Upper lobe of left lung (tissue), 6 donors: ENCODE results near the gene GPR17. TPM values are rescaled to one million over a fixed set of nuclear protein-coding genes. Genes with fewer than 3 reads are reported as not detected.

ENCODE experiments used
- ATAC-seq, 2 donors: fragments of 200-7000 bp; cut with Tn5 transposase; one replicate each; pipeline ENCODE4 v1.9.1; 2022; ENCODE audit warnings: mild to moderate bottlenecking in 2 of 2, moderate library complexity in 2 of 2; ENCODE audit not compliant: low FRiP score in 2 of 2
- DNase-seq, 2 donors: peaks; one replicate each; pipeline ENCODE4 v3.0.0-alpha.2; 2019 to 2020
- H3K27ac ChIP-seq, 4 donors: fragments of 200-600 bp; sonication (generic); one replicate each; pipeline ENCODE4 v1.5.1; 2016 to 2019
- H3K27me3 ChIP-seq, 4 donors: fragments of 200-600 bp; sonication (generic); one replicate each; pipeline ENCODE4 v1.5.1; 2017 to 2019
- H3K36me3 ChIP-seq, 4 donors: fragments of 200-600 bp; sonication (generic); one replicate each; pipeline ENCODE4 v1.5.1; 2016 to 2019
- H3K4me1 ChIP-seq, 4 donors: fragments of 200-600 bp; sonication (generic); one replicate each; pipeline ENCODE4 v1.5.1; 2018 to 2019
- H3K4me3 ChIP-seq, 4 donors: fragments of 200-600 bp; sonication (generic); one replicate each; pipeline ENCODE4 v1.5.1; 2017 to 2019; ENCODE audit warnings: mild to moderate bottlenecking in 2 of 4, moderate library complexity in 1 of 4
- H3K9me3 ChIP-seq, 4 donors: fragments of 200-600 bp; sonication (generic); one replicate each; pipeline ENCODE4 v1.5.1; 2018 to 2019
- CTCF ChIP-seq, 6 experiments: fragments of 450-650 bp in 4 of 6; fragments of 200-600 bp in 2 of 6; sonication (generic) in 2 of 6; IDR thresholded peaks; one replicate each; pipeline ENCODE4 v1.5.1; 2016 to 2019; ENCODE audit warnings: antibody characterized with exemption in 6 of 6
- EP300 ChIP-seq, 4 donors: sonication (generic); formaldehyde crosslinking; IDR thresholded peaks; one replicate each; pipeline ENCODE4 v1.5.1; 2017; ENCODE audit warnings: antibody characterized with exemption in 4 of 4, control low read depth in 2 of 4
- POLR2A ChIP-seq, 4 donors: fragments of 450-650 bp; IDR thresholded peaks; one replicate each; pipeline ENCODE4 v1.5.1; 2016 to 2017; ENCODE audit warnings: antibody characterized with exemption in 4 of 4, mild to moderate bottlenecking in 2 of 4
- POLR2AphosphoS5 ChIP-seq, 2 donors: sonication (generic); formaldehyde crosslinking; IDR thresholded peaks; one replicate each; pipeline ENCODE4 v1.5.1; 2017; ENCODE audit warnings: antibody characterized with exemption in 2 of 2
- WGBS, 2 donors: methylation state at CpG; one replicate each; pipeline ENCODE4 v1.1.5; 2017 to 2018; 5-methylcytosine and 5-hydroxymethylcytosine counted together
- total RNA-seq, 6 donors: library from RNA; depleted of rRNA in 4 of 6; stranded (reverse); fragments of >200 nt in 4 of 6; gene quantifications; one replicate each; pipeline versions ENCODE4 v1.1.0 to v1.2.1, GENCODE V29; 2016 to 2021
- donor health status: DM: no; HTN: no; CAD: no; lungs with moderate emphysema.
- donor health status: DM: no; HTN: yes; CAD: no; lungs with severe emphysema.

GPR17 gene
- total RNA-seq, 6 donors from 2014 or later, result 0.17 to 0.46 (median 0.24) TPM; not detected in 3

- H3K9me3 ChIP-seq, result peaks cover 3 to 16% (median 8%) of the 10 kb centered on the region in 4 donors
- no peaks in the 10 kb centered on the region for H3K4me1 ChIP-seq
- no peak overlapping the region for H3K27ac ChIP-seq
- WGBS, 2 donors, result 79 to 82% methylated on average over 3 of the region's 3 CpGs
- H3K4me3 ChIP-seq, result no peak overlapping the region
- no peaks in the 10 kb centered on the region for H3K36me3 ChIP-seq
- DNase-seq (no peak), ATAC-seq (no peak)
- no peaks in the 10 kb centered on the region for H3K27me3 ChIP-seq
- no peak for TF ChIP-seq EP300 (IDR thresholded peaks at IDR 0.05)
- TF ChIP-seq POLR2AphosphoS5 (IDR thresholded peaks at IDR 0.05), result no peak
- TF ChIP-seq CTCF (IDR thresholded peaks at IDR 0.05), result no peak
- TF ChIP-seq POLR2A (IDR thresholded peaks at IDR 0.05), result no peak
Measured at GRCh38 chr2:127614731-127615130, 31.2 kb upstream of the GPR17 start.

GRCh38 chr2:127615511-127616166 lies 30.3 kb upstream of the GPR17 start:
- Histone ChIP-seq H3K4me1 (no peaks in the 10 kb centered on the region), H3K27me3 (no peaks in the 10 kb centered on the region), H3K4me3 (no peak overlapping the region), H3K36me3 (no peaks in the 10 kb centered on the region), H3K9me3 (peaks cover 3 to 16% (median 8%) of the 10 kb centered on the region in 4 donors), H3K27ac (no peak overlapping the region)
- DNase-seq (peak in 1 of 2 donors; percentile 15), ATAC-seq (no peak)
- WGBS, 2 donors, result 68 to 77% methylated on average over 18 of the region's 18 CpGs
- no peak for TF ChIP-seq EP300 (IDR thresholded peaks at IDR 0.05)
- no peak for TF ChIP-seq POLR2AphosphoS5 (IDR thresholded peaks at IDR 0.05)
- TF ChIP-seq POLR2A (IDR thresholded peaks at IDR 0.05), result no peak
- TF ChIP-seq CTCF (IDR thresholded peaks at IDR 0.05), result no peak

GRCh38 chr2:127618551-127619202 lies 27.3 kb upstream of the GPR17 start:
- H3K36me3 ChIP-seq, result no peaks in the 10 kb centered on the region
- H3K4me3 ChIP-seq, result no peak overlapping the region
- H3K9me3 ChIP-seq, result peaks cover 0 to 5% (median 2%) of the 10 kb centered on the region in 4 donors
- no peaks in the 10 kb centered on the region for H3K27me3 ChIP-seq
- no peak for ATAC-seq
- TF ChIP-seq EP300 (IDR thresholded peaks at IDR 0.05), result no peak
- no peak for TF ChIP-seq CTCF (IDR thresholded peaks at IDR 0.05)
- TF ChIP-seq POLR2A (IDR thresholded peaks at IDR 0.05), result no peak
- no peak for TF ChIP-seq POLR2AphosphoS5 (IDR thresholded peaks at IDR 0.05)
- WGBS, 2 donors, result 74 to 83% methylated on average over 7 of the region's 7 CpGs
- H3K4me1 ChIP-seq, result no peaks in the 10 kb centered on the region
- H3K27ac ChIP-seq, result no peak overlapping the region
- peak in 1 of 2 donors; percentile 5 for DNase-seq

- TF ChIP-seq CTCF (IDR thresholded peaks at IDR 0.05), result no peak
- no peak for TF ChIP-seq EP300 (IDR thresholded peaks at IDR 0.05)
- no peak for TF ChIP-seq POLR2A (IDR thresholded peaks at IDR 0.05)
- no peak for TF ChIP-seq POLR2AphosphoS5 (IDR thresholded peaks at IDR 0.05)
- peak in 1 of 2 donors; percentile 8 for DNase-seq
- H3K36me3 ChIP-seq, result no peaks in the 10 kb centered on the region
Measured at GRCh38 chr2:127619203-127619590, 26.8 kb upstream of the GPR17 start.

More at GRCh38 chr2:127619203-127619590, 26.8 kb upstream of the GPR17 start:
- H3K27ac ChIP-seq, result no peak overlapping the region
- H3K9me3 ChIP-seq, result no peaks in the 10 kb centered on the region
- no peak overlapping the region for H3K4me3 ChIP-seq
- 92 to 99% methylated on average over 5 to 6 of the region's 6 CpGs for WGBS, 2 donors
- H3K27me3 ChIP-seq, result no peaks in the 10 kb centered on the region
- no peaks in the 10 kb centered on the region for H3K4me1 ChIP-seq
- ATAC-seq, result no peak
